HFF-Myc (cell line): ENCODE data around the gene TSHR.

Experiments
- DNase-seq: peaks from one replicate; pipeline ENCODE4 v3.0.0-alpha.2; 2011; ENCODE audit warnings: low read depth; ENCODE audit errors: extremely low read depth
- H3K4me3 ChIP-seq: replicated peaks from 2 replicates; pipeline ENCODE4 v1.5.1; 2011; ENCODE audit warnings: low read depth, mild to moderate bottlenecking, control low read depth, low read length
- CTCF ChIP-seq: IDR thresholded peaks from 2 replicates; pipeline ENCODE4 v1.5.1; 2012; ENCODE audit warnings: mild to moderate bottlenecking, low read depth, low read length, control low read depth; ENCODE audit errors: missing control alignments

TSHR gene

GRCh38 chr14:81187832-81188522 is 232.6 kb downstream of the TSHR start:
- DNase-seq = no peak
- no peak for TF ChIP-seq CTCF
- H3K4me3 ChIP-seq = no peak overlapping the region

GRCh38 chr14:81192594-81192993 is 237.2 kb downstream of the TSHR start:
- H3K4me3 ChIP-seq = no peak overlapping the region
- DNase-seq = no peak
- no peak for TF ChIP-seq CTCF

GRCh38 chr14:81193924-81194633 is 238.7 kb downstream of the TSHR start:
- no peak for TF ChIP-seq CTCF
- no peak overlapping the region for H3K4me3 ChIP-seq
- DNase-seq = no peak
